Epithelial cell of esophagus (primary cell): ENCODE measurements around the gene TPO.
"Not testable (repeated sequence)": the region's sequence is repeated elsewhere in the genome, so short reads cannot be mapped to it uniquely, and the experiment has no call there.

Source experiments
- DNase-seq: peaks from one replicate; pipeline ENCODE4 v3.0.0; 2010; ENCODE audit warnings: low read depth
- H3K4me3 ChIP-seq: 2 replicates; pipeline ENCODE4 v1.5.1; 2011; ENCODE audit warnings: mild to moderate bottlenecking, low read length, control low read depth
- CTCF ChIP-seq: IDR thresholded peaks from 2 replicates; pipeline ENCODE4 v1.5.1; 2011; ENCODE audit warnings: low read depth, mild to moderate bottlenecking, low read length, control low read depth, inconsistent platforms; ENCODE audit not compliant: insufficient read depth; ENCODE audit errors: missing control alignments

The TPO gene

GRCh38 chr2:1561259-1561658 lies 148.0 kb downstream of the TPO start:
- TF ChIP-seq CTCF, result no peak
- no peak for DNase-seq
- no peak overlapping the region for H3K4me3 ChIP-seq

DNA sequence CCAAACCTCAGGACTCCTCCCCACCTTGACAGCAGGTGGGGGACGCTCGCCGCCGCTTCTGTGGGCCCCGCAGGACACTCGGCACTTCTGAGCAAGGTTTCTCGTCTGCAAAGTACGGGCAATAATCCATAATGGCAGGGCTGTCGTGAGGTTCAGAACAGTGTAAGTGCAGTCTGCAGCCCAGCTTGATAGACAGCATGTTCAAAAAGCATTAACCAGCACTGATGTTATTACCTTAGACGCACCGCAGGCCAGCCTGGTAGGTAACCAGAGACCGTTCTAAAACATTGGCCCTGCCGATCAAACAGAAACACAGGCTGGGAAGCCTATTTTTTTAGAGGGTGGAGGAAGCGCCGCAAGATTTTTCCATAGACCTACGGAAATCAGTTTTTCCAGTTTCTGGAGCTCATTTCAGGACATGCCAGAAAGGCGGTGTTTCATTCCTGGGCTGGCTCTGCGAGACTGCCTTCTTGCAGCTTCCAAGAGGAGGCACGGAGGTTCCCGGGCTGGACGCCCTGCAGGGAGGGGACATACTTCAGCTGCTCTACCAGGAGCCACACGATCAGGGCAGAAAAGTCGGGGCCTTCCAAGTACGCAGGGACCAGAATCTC lies 148.7 kb downstream of the TPO start:
- H3K4me3 ChIP-seq, result no peak overlapping the region
- no peak for TF ChIP-seq CTCF
- DNase-seq, result no peak

GRCh38 chr2:1563084-1563857 lies 150.0 kb downstream of the TPO start:
- TF ChIP-seq CTCF, result no peak
- no peak overlapping the region for H3K4me3 ChIP-seq
- DNase-seq, result no peak

- H3K4me3 ChIP-seq, result no peak overlapping the region
- TF ChIP-seq CTCF, result no peak
- no peak for DNase-seq
Measured at GRCh38 chr2:1563943-1564891, 151.0 kb downstream of the TPO start.

DNA sequence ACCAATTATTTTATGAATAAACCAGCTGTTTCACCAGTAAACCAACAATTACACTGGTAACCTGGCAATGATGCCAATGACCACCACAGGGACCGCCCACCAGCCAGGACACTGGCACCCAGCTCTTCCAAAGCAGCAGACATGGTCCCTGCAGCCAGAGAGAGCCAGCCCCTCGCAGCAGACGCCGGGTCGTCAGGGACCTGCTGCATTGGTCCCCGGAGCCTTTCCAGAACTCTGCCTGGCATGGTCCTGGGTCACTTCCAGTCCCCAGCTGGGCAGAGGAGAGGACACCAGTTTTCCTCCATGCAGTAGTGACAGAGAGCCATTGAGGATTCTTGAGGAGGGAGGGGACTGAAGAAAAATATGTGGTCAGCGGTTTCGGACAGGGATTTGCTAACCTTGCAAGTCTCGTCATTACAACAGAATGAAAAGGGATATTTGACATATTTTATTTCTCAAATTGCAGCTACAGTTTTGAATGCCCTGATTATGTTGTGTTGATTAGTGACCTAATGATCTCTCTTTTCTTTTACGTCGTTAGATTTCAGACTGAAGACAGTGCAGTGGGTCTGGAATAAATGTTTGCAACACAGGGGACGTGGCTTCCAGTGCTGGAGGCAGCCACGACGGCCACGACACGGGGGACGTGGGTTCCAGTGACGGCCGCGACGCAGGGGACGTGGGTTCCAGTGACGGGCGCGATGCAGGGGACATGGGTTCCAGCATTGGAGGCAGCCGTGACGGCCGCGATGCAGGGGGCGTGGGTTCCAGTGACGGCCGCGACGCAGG lies 154.5 kb downstream of the TPO start:
- no peak overlapping the region for H3K4me3 ChIP-seq
- no peak for DNase-seq
- no peak for TF ChIP-seq CTCF

DNA sequence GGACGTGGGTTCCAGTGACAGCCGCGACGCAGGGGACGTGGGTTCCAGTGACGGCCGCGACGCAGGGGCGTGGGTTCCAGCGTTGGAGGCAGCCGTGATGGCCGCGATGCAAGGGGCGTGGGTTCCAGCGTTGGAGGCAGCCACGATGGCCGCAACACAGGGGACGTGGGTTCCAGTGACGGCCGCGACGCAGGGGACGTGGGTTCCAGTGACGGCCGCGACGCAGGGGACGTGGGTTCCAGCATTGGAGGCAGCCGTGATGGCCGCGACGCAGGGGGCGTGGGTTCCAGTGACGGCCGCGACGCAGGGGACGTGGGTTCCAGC lies 155.0 kb downstream of the TPO start:
- not testable (repeated sequence) for DNase-seq, H3K4me3 ChIP-seq
